IPS-11a (cell line): ENCODE results near the gene FTO.

Experiments
- H3K4me3 ChIP-seq: one replicate; pipeline ENCODE4 v1.5.1; 2013; ENCODE audit warnings: low read depth, low read length, control low read depth

Gene FTO

DNA sequence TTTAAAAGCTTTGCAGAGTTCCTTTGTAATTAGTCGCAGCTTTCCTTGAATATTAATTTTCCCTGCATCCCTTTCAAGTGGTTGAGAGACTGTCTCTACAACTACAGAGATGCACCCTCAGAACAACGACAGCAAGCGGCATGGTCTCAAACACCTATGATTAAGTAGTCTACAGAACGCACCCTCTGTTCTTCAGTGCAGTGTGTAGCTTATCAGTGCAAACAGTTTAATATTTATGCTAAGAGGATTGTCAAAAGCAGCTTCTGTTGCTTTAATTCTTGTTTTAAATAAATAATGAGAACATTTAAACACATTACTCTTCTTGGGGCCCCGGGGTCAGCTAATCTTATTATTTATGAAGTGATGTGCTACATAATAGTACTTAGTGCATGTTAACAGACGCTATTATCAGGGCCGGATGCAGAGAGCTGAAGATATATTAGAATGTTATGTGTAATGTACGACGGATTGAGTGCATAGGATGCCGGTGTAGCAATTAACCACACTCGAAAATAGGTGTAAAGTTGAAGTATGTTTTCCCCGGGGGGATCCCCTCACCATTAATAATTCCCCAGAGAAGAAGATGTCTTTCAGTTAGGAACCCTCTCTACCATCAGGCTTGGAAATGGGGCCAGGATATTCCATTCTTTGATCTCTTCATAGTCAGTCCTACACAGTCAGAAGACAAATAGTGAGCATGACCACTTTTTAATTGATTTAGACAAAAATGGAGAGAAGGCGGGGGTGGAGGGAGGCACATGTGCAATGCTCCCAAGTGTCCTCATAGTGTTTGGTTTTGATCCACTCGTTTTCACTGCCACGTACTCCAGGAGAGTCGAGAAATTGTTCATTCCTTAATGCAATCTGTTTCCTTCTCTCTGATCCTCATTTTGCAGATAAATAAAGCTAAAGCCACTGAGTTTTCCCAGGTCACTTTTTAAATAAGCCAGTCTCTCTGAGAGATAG is 406.3 kb downstream of the FTO start:
- H3K4me3 ChIP-seq, result no peak overlapping the region

DNA sequence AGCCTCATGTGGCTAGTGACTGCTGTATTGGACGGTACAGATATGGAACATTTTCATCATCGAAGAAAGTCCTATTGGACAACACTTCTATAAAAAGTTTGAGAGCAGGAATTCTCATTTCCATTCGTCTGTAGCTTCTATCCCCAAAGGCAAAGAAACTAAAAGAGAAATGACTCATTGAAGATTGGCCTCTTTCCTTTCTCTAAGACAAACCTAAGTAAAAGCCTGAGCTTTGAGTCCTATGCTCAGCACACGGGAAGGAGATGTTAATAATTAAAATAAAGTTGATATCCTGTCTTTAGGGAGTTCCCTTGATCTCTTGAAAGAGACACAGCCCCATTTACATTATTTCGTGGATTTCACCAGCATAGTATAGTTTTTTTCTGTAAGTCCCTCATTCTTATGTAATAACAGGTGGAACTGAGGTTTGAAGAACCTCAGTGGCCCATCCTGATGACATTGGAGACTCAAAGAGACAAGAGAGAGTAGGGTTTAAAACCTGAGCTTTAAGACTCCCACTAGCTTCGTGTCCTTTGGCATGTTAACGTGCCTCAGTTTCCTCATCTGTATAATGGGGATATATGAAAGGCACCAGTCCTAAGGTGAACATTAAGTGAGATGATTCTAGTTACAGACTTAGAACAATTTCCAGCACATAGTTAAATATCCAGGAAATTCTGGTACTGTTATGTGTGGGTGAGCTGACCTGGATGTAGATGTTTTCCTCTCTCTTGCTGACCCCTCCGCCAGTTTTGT is 408.7 kb downstream of the FTO start:
- H3K4me3 ChIP-seq, result no peak overlapping the region

DNA sequence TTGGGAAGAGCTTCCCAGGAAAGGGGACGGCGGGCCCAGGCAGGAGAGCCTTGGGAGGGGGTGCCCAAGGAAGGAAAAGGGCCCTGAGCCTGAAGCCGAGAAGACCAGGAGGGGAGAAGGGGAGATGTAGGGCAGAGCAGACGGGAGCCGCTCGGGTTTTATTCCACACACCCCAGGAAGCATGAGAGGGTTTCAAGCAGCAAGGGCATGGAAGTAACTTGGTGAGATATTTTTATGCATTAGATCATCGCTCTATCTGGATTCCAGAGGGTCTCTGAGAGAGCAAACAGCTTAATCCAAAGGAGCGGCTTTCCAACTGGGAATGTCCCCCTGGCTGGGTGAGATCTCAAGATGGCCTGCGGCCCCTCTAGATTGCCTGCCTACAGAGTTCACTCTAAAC is 411.6 kb downstream of the FTO start:
- H3K4me3 ChIP-seq, result no peak overlapping the region

DNA sequence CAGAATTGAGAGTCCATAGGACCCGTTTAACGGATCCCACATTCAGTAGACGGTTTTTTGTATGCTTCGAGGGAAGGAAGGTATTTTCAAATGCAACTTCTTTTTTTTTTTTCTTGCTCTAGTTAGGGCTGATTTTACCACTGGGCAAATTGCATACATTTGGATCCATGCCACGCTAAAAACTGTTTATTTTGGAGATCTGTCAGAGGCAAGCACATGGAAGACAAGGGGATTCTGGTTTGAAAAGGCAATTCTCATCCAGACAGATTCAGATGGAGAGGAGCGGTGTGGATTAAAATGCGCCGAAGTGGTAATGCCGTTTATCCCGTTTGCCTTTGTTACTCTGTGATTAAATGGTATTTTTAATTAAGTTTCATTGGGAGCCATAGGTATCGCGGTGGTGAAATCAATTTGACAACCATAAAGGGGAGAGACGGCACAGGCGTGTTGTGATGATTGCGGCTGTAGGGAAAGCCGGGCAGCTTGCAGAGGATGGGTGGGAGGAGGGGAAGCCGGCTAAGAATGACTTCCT is 412.2 kb downstream of the FTO start:
- H3K4me3 ChIP-seq, result no peak overlapping the region

DNA sequence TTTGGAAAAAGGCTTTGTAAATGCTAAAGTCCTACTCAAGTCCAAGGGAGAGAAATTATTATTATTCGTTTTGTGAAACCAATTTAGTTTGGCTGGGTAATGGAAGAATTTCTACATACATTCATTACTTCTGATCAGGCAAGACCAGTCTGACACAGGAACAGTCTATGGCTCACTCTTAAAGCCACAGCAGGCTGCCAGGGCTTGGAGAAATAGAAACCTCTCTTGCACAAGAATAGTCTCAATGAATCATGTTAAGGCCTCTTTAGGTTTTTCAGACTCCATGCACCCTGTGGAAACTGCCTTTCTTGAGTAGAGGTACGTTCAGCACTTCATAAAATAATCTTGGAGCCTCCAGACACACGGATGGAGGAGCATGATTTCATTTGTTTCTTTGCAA is 414.9 kb downstream of the FTO start:
- no peak overlapping the region for H3K4me3 ChIP-seq

DNA sequence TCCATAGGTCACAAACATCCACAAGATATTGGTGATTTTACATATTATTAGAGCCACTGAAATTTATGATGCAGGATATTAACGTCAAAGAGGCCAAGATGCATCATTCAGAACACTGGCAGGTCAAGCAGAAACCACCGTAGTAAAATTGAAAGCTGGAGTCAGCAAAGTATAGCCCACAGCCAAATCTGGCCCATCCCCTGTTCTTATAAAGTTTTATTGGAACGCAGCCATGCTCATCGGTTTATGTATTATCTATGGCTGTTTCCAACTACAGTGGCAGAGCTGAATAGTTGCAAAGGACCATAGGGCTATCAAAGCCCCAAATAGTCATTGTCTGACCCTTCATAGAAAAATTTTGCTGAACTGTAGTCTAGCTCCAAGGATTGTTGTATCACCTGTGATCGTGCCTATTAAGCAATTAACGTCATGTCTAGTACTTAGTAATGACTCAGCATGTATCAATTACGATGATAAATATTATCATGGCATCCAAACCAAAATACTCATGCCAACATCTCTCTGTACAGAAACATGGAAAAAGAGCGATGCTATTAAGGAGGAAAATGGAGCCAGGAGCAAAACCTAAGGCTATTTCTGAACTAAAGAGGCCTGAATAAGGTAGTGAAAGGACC is 417.0 kb downstream of the FTO start:
- no peak overlapping the region for H3K4me3 ChIP-seq

DNA sequence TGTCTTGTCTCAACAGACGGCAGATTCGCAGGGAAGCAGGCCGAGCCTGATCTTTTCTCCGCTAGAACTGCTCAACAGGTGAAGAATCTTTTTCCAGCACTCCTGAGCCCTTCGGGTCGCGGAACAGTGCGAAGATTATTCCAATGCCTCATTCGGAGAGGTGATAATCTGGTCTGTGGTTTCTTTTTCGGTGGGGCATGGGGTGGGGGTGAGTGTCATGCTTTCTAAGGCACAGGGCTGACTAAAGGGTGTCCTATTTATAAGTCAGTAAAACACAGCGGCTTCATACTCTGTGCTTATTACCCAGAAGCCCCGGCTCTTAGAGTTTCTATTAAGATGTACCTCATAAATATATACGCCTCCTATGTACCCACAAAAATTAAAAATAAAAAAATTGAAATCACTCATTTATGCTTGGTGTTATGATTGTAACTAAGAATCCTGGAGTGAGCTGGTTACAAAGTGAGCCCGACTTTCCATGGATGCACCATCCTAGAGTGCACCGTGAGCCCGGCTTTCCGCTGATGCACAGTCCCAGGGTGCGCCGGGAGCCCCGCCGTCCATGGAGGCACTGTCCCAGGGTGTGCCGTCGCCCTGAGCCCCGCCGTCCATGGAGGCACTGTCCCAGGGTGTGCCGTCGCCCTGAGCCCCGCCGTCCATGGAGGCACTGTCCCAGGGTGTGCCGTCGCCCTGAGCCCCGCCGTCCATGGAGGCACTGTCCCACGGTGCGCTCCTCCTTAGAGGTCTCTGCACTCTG is 417.8 kb downstream of the FTO start:
- no peak overlapping the region for H3K4me3 ChIP-seq

DNA sequence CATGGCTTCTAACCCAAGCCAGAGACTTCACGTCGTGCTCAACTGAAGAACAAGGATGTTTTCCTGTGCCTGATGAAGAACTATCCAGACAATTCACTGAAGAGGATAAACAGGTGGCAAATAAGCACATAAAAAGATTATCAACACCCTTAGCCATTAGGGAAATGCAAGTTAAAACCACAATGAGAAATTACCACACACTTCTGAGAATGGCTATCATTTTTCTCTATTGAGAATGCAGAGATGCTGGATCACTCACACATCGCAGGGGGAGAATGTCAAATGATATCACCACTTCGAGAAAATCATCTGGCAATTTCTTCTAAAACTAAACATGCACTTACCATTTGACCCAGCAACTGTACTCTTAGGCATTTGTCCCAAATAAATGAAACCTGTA is 419.8 kb downstream of the FTO start:
- H3K4me3 ChIP-seq, result no peak overlapping the region

DNA sequence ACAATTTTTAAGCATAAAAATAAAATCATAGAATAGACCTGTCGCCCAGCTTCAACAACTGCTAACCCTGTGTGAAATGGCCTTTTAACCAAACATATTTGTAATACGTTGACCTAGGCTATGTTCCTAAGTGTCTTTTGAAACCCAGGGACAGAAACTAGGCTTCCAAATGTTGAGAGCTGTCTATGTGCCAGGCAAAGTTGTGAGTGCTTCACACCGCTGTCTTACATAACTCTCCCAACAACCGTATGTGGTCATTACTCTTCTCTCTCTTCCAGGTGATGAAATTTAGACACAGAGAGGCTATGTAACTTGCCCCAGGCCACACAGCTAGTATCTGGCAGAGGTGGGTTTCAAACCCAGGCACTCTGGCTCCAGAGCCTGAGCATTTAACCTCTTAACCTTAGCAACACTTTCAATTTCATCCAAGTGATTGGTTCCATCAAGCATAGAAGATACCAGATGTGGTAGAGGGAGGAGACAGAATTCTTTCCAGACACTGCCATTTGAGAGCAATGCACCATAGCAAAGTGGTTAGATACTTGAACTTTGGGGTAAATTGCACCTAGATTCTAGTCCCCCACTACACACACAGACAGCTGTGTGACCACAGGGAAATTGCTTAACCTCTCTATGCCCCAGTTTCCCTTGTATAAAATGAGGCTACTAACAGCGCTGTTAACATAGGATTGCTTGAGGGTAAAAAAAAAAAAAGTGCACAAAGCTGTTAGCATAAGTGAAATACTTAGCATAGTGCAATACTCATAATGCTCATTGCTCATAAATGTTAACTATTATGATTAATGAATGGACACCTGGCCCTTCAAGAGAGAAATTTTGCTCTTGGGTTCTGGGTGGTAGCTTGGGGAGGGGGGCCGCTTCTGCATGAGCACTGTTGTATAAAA is 422.0 kb downstream of the FTO start:
- no peak overlapping the region for H3K4me3 ChIP-seq

DNA sequence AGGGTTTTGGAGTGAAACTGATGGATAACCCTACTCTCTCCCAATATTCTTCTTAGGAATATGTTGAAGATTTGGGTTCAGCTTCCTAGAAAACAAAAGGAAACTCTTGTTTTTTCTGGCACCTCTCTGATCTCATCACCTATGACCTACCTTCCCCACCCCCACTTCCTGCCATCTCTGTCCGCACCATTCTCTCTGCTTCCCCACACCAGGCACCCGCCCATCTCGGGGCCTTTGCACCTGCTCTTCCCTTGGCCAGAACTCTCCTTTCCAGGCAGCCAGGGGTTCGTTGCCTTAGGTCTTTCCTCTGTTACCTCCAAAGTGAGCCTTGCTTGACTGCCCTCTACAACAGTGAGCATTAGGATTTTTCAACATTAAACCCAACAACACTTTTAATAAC is 423.0 kb downstream of the FTO start:
- no peak overlapping the region for H3K4me3 ChIP-seq

DNA sequence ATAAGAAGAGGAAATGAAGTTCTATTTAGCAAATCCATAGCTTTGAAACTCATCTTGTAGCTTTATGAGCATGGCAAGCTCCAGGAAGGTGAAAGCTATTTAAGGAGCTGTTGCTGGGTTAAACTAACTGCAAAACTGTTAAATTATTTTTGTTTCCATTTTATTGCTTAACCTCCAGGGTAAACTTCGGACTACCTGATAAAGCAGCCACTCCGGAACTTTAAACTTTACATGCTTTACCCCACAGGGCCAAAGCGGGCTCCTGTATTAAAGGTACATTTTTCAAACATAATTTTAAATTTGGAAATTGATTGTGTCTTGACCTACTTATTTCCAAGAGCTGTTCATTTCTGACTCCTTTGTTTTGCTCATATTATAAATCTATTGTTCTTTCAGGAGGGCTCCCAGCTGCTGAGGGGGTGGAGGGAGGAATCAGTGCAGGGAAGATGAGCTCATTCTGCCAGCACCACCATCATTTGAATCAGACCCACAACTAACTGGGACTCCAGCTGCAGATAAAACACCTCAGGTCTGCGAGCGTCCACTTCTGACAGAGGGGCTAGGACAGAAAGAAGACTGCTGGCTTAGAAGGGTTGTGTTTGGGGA is 424.8 kb downstream of the FTO start:
- H3K4me3 ChIP-seq, result no peak overlapping the region

DNA sequence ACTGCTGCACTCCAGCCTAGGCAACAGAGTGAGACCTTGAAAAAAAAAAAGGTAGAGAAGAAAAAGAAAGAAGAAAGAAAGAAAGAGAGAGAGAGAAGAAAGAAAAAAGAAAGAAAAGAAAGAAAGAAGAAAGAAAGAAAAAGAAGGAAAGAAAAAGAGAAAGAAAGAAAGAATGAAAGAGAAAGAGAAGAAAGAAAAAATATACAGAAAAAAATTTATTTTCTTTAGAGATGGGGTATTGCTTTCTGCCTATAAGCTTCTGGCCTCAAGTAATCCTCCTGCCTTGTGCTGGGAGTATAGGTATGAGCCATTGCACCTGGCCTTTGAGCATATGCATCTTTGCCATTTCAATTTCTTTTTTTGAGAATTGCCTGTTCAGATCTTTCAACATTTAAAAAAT is 425.9 kb downstream of the FTO start:
- H3K4me3 ChIP-seq, result no peak overlapping the region

DNA sequence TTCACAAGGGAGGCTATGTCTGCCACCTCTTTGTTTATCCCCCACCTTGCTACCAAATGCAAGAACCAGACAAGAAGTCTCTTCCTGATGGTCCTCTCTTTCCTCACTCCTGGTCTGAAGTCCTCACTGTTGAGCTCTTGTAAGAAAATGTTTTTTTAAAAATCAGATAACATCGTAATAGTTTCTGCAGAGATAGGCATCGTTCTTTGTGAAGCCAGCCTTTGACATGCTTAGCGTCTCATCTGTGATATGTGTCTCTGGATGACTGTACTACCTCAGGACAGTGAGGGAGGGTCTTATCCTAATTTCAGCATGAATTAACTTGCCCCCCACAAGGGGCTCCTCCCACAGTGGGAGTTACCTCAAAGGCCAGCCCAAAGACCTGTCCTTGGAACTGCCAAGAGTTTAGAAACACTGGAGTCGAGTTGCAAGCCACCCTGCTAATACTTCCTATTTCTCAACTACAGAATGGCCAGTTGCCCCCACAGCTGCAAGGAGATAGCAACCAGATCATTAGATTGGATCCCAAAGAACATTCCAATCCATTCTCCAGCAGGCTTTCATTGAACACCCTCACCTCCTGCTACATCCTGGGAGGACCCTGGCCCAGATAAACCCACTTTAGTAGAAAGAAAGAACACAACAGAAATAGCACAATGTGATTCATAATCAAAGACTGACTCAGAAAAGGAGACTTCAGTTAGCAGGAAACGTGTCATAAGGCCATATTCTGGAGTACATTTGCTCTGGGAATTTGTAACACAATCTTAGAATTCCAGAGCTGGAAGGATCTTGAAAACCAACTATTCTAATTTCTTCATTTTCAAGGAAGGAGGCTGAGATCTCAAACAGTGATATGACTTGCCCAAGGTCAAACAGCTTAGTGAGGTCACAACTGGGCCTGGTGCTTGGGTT is 431.7 kb downstream of the FTO start:
- no peak overlapping the region for H3K4me3 ChIP-seq

DNA sequence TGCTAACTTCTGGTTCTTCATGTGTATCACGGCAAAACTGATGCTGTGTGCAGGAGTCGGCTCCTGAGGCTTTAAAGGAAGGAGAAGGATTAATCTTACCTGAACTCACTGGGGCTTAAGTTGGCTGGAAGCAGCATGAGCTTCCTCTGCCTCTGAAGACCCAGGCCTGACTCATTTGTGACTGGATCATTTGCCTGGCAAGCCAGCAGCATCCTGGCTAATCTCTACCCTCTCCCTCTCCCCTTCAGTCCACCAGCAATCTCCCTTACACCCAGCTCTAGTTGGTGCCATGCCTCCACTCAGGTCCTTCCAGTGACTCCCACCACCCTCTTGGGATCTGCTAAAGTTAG is 432.3 kb downstream of the FTO start:
- H3K4me3 ChIP-seq, result no peak overlapping the region

DNA sequence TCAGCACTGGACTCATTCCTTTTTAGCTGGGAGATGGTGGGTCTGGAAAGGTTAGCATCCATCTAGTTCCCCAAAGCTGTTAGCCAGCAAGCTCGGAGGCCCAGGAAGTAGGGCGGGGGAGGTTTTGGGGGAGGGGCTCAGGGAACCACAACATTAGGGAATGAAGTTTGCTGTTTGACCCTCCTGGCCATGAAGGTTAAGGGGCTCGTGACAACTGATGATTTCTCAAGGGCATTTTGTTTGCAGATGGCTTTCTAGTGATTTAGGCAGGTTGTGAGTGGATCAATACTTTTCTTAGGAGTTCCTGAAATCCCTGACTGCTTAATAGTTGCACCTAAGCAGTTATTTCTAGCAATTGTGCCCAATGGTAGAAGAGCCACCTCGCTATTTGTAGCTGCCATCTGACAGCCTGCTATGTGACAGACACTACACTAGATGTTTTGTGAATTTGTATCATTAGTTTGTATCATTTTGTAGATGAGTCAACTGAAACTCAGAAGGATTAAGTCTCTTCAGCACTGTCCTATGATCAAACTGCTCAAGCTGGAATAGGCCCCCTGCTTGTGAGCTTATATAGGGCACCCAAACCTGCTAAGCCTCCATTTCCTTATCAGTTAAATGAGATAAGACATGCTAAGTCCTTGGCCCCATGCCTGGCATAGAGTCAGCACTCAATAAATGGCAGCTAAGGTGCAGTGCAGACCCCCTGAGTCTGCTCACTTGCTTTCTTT is 436.3 kb downstream of the FTO start:
- H3K4me3 ChIP-seq, result no peak overlapping the region

DNA sequence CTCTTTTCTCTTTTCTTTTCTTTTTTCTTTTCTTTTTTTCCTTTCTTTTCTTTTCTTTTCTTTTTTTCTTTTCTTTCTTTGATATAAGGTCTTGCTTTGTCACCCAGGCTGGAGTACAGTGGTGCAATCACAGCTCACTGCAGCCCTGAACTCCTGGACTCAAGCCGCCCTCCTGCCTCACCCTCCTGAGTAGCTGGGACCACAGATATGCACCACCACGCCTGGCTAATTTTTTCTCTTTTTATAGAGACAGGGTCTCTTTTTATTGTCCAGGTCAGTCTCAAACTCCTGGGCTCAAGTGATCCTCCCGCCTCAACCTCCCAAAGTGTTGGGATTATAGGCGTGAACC is 436.8 kb downstream of the FTO start:
- H3K4me3 ChIP-seq, result no peak overlapping the region

DNA sequence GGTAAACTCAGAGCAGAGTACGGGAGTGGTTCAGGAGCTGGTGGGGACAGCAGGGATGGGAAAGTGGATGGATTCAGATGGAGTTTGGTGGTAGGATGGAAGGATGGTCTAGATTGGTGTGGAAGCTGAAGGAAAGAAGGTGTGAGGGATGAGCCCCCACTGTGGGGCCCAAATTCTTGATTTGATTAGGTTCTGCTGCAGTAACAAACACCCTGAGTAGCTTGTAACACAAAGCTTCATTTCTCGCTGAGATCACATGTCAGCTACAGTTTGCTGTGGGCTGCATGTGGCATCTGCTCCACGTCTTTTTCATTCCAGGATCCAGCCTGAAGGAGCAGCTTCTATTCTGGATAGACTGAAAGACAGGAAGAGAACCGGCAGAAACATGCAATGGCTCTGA is 438.8 kb downstream of the FTO start:
- no peak overlapping the region for H3K4me3 ChIP-seq

DNA sequence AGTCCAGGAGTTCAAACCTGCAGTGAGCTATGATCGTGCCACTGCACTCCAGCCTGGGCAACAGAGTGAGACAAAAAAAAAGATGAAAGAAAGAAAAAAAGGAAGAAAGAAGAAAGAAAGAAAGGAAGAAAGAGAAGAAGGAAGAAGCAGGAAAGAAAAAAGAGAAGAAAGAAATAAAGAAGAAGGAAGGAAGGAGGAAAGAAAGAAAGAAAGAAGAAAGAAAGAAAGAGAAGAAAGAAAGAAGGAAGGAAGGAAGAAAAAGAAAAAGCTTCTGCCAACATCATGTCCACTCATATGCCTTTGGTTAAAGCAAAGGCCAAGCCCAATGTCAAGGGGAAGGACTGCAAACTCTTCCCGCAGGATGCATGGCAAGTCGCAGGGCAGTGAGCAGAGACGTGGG is 439.5 kb downstream of the FTO start:
- no peak overlapping the region for H3K4me3 ChIP-seq
